GM21619 (cell line): ENCODE results near the gene EHD4.
A peak's percentile ranks its signal among the peaks of the same experiment; 100 is the strongest.

ENCODE experiments used
- ATAC-seq: cut with Tn5 transposase; IDR thresholded peaks from one replicate; pipeline ENCODE4 v1.9.1; 2021; ENCODE audit not compliant: unreplicated experiment

EHD4 gene

DNA sequence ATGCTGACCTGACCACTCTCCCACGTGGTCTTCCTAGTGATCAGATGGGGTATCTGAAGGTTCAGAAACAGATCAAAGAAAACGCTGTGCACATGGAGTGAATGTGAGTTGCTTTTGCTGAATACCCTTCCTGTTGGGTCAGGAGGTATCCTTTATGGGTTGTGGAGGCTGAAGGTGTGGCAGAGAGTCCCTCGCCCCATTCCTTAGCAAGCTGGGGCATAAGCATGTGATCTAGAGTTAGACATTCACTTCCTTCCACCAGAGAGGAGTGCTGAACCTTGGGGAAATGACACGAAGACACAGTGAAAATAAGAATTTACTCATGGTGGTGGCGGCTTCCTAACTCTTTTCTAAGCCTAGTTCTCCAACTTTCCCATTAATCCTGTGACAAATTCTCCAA, 50.7 kb downstream of the EHD4 start:
- no peak for ATAC-seq

DNA sequence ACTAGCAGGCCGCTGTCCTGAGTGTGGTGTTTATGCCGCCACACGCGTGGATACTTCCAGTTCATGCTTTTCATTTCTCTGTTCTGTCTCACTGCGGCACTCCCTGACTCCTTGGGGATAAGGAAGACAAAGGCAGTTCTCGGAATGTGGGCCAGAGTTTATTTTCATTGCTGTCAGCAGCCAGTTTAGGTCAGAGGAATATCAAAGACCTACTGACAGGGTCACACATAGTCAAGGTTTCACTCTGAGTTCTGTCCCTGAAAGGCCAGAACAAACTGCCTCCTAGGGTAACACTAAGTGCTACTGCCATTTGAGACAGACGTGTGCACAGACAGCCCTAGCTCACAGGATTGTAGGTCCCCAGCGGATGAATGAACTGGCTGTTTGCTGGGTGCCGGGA, 51.2 kb downstream of the EHD4 start:
- no peak for ATAC-seq

DNA sequence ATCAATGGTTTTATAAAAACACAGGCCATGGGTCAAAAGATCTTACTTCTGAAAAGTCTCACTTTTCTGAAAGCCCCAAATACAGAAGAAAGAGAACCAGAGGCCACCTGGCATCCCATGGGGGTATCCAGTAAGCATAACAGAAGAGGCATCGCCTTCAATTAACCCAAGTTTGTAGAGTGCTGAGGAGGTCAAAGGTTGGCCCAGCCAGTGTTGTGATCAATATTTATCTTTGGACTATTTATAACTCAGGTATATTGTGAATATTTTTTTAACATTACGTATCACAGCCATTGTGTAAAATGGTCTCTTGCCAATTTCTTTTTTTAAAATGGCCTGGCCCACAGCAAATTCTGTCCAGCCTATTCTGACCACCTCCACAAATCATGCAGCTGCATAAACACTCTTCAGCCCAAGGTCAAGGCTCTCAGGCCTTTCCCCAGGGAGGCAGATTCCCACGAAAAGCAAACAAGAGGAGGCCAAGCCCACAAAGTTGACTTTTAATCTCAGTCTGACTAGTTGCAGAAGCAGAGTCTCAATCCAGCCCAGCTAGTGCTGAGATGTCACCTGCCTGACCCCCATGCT, 52.3 kb downstream of the EHD4 start:
- ATAC-seq, result no peak

DNA sequence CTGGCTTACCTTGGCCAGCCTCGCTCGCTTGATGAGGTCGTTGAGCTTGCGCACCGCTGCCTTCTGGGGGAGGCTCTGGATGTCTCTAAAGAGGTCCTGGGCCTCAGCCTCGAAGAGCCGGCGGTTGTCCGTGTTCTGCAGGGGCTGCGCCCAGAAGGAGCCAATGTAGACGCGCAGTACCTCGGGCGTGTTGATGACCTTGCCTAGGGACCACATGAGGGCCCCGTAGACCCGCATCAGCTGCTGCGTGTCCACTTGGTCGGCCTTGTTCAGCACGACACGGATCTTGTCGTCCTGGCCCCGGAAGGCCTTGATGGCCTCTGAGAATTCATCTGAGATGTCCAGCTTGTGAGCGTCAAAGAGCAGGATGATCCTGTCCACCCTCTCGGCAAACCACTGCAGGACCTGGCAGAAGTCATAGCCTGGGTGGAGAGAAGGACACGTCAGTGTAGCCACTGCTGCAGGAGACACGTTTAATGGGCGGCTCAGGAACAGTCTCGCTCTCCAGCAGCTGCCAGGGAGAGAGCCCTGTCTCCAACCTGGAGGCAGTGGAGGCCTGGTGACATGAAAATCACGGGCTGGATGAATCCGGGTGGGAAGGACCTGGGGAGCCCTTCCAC, 53.0 kb downstream of the EHD4 start:
- ATAC-seq, result no peak

DNA sequence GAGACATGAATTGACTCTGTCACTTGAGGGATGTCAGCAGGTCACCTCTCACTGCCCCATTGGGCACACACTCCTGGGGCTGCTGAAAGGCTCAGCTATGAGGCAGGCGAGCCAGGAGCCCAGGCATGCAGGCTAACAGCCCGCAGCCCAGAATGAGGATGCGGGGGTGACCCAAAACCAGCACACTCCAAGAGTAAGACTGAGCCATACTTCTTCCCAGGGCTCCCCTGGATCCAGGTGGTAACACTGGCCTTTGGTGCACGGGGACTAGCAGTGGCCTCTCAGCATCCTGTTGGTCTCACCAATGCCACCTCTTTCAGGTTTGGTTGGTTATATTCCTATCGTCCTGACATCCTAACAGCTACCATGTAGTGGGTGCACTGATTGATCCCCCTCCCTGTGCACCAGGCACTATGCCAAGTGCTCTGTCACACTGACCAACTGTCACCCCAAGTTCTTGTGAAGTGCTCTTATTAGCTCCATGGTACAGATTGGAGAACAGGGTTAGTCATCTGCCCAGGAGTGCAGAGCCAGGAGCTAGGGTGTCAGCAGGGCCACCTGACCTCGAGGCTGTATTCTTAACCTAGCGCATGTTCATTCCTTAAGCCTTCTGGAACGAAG, 53.7 kb downstream of the EHD4 start:
- ATAC-seq, result no peak

DNA sequence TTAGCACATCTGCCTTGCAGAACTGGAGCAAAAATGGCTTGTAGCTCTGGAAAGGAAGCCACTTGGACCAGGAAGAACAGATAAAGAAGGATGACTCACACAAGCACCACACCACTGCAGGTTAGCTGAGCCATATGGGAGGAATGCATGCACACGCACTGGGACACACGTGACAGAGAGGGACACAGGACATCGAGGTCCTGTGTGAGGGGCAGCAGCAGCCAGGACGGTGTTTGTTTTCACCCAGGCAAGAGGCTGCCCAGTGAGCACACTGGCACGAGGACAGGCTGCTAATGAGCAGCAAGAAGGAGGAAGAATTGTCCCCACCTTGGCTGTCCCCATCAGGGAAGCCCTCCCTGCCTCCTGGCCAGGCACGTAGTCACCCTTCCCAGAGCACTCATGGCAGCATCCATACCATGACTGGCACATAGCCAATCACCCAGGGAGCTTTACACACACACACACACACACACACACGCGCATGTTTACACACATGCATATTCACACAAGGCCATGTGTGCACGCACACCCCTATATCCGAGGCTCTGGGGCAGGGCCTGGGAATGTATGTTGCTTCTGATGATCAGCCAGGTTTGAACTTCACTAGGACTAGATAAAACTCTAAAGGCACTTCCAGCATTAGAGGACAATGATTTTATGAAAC, 54.5 kb downstream of the EHD4 start:
- no peak for ATAC-seq

DNA sequence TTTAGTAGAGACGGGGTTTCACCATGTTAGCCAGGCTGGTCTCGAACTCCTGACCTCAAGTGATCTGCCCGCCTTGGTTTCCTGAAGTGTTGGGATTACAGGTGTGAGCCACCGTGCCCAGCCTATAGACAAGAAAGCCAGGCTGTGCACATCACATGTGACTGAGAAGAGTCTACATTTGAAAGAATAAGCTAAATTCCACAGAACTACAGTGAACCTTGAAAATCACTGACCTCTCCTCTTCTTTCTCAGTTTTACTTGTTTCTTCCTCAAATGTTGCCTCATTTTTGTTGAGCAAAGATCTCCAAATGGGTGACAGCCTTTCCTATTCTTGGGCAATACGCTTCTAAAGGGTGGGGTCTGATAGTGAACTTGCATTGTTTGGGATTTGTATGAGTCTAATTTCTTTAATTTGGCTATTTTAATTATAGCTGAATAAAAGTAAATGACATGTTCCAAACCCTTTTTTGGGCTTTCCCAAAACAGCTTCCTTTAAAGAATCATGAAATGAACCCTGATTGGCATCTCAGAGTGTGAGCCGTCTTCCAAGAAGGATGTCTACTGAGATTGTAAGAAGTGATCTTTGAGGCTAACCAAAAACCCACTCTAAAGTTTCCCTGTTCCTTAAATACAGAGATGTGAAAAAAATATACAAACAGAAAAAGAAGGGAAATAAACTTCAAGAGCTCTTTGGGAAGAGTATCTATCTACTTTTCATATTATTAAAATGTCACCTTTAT, 56.9 kb downstream of the EHD4 start:
- no peak for ATAC-seq

DNA sequence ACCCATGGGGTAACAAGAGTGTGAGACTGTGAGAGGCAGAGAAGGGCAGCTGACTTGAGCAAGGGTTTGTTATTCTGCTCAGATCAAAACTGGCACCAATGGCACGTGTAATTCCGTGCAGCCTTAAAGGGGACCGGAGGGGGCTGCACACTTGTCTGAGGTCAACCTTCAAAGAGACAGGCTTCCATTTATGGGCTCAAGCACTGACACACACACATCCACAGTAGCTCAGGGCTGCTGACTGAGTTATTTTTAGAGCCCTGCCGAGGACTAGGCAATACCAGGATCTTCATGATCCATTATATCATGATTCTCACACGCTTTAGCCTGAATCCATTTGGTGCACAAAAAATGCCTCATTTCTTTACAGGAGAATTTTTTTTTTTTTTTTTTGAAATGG, 57.9 kb downstream of the EHD4 start:
- no peak for ATAC-seq

DNA sequence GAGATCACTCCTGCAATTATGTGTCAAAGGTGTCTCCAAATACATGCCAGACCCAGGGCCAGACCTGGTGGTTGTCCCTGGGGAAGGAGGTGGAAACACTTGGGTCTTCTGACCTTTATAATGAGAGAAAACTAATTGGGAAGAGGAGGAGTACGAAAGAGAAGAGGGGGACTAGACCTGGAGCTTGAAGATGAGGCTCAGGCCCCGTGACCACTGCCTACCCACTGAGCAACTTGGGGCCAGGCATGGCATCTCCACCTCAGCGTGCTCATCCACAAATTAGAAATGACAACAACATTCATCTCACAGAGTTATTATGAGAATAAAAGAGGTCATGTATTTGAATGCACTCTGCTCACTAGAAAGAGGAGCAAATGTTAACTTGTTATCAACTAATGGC, 59.1 kb downstream of the EHD4 start:
- no peak for ATAC-seq

DNA sequence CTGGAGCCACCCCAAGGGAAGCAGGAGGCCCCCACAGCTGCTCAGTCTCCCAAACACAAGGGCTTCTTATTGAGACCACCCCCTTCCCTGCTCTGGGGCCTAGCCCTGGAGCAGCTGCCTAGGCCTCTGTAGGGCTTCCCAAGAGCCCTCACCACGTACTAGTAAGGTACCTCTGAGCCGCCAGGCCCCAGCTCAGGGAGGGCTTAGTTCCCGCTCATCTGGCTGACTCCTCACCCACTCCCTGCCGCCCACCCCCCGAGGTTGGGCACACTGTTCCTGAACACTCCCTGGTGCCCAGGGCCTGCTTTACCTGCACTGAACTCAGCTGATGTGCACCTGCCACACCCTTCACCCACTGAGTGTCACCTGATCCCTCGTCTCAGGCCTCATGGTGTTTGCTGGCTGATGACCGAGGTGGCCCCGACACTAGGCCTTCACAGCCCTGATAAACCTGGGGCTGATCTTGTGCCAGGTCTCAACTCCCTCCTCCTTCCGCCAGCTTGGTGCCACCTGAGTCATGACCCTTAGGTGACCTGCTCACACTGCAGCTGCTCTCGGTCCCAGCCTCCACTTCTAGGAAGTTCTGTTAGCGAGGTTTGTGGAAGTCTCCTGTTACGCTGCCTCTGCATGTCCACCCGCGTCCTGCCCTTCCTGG, 60.5 kb downstream of the EHD4 start:
- ATAC-seq, result no peak

DNA sequence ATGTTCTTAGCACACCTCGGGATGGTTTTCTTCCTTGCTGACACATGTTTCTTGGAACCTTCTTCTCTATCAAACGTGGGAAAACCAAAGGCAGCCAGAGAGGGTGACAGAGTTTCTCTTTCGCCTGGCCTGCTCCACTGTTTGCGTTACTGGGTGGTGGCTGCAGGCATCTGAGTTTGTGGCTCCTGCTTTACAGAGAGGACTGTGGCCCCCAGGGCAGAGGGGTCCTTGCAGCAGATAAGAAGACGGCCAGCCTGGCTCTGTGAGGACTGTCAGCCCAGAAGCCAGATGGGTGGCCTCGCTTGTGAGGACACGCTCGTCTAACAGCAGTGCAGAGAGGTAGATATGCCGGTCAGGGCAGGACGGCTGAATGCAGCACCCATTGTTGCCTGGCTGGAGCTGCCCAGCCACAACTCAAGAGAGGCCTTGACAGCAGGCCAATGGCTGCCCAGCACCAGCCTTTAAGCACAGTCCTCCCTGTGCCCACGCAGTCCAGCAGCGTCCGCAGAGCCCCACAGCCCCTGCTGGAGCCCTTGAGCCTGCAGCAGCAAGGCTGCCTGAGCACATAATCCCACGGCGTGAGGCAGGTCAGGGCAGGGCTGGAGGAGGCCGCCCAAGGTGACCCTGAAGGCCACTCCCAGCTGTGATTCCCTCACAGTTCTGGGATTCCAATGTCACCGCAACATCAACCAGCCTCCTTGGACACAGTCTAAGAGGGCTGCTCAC, 63.5 kb downstream of the EHD4 start:
- no peak for ATAC-seq

DNA sequence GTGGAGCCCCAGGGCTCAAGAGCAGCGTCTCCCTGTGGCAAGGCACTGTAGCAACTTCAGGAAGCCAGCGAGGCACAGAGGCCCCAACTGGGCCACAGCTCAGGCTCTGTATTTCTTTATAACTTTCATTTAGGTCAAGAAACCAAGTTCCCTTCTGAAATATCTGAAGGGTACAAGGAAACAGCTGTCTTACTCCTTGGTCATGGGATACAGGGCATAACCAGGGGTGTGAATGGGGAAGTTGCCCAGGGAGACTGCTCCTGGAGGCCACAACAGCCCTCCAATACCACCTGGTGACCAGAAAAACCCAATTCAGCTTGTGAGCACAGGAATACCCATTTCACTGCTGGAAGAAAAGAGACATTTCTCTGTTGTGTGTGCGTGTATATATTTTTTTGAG, 65.2 kb downstream of the EHD4 start:
- ATAC-seq, result no peak

DNA sequence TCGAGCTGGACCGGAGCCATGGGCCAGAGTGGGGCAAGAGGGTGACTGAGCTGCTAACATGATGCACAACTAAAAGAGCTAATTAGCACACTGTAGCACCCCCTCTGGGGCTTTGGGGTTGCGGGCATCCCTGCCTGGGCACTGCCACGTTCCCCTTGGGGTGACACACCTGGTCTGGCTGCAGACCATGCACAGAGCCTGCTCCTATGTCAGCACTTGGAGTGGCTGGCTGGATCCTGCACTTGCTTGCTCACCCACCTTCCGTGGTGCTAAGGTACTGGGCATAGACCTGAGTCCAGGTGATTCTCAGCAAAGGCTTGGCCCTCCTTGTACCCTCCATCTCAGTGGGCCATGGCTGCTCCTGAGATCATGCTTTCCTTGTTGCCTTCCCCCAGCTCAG, 65.7 kb downstream of the EHD4 start:
- no peak for ATAC-seq

DNA sequence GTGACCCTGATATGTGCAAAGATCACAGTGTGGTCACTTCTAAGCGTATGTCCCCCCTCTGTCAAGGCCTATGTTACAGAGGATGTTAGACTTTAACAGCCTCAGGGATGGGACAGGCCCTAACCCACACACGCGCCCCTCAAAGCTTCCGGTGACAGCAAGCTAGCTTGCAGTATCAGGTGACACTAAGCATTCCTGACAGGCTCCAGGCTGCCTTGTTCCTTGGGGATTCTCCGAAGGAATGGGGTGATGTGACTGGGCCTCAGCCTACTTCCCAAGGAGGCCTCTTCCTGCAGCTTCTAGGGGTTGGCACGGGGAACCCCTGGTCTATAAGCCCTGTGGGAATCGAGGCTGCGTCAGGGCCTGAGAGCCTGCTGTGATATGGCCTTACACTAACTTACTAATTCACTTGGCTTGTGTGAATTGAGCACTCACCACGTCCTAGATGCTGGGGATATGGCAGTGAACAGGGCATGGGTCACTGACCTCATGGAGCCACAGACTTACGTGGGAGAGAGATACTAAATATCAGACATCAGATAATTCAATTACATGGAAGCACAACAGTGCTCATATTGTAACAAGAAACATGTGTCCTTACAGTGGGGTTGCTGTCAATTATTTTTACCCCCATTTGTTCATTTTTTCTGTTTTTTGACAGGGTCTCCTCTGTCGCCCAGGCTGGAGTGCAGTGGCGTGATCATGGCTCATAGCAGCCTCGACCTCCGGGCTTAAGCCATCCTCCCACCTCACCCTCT, 67.1 kb downstream of the EHD4 start:
- ATAC-seq, result no peak

DNA sequence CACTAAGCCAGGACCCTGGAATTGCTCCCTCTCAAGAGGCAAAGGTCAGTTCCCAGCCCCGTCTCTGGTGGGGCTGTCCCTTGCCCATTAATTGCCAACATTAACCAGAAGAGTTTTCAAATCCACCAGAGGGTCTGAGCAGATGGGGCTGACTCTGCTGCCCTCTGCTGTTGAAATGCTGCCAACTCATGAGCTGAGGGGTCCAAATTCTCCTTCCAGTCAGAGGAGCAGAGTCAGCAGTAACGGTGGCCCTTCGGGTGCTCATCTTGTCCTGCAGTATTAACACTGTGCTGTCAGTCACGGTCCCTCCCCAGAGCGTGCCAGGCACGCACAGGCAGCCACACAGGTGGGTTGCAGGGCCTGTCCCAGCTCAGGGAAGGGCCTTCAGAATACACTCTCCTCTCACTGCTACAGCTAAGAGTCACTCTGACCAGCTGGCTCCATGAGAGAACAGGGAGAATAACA, 67.8 kb downstream of the EHD4 start:
- peak; percentile 63 for ATAC-seq

DNA sequence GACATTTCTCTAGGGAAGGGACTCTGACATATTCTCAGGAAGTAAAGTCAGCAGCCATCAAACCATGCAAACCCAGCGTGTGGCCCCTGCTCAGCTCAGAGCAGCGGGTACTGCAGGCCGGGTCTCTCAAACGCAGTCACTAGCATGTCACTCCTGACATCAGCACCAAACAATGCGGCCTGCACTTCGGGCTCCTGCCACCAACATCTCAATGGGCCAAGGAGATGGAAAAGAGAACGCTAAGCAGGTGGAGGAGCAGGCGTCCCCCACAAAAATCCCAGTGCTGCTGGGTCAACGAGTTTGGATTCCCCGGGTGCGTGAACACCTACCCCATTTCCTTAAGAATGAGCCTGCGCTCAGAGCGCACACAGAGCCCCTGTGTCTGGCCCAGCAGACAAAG, 68.6 kb downstream of the EHD4 start:
- no peak for ATAC-seq

DNA sequence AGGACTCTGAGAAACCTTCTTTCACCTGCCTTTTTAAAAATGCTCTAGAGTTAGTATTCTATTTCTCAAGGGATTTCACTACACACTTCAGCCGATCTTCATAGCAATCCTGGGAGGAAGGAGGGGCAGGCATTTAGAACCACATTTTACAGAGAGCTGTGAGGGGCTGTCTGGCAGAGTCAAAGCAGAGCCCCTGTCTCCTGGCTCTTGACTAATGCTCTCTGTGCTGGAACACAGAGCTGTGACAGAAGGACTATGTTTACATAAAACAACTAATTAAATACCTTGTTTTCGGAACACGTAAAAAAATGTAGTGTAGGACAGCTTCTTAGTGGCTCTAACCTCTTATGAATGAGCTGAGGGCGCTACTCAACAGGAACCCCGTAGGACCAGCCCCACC, 70.9 kb downstream of the EHD4 start:
- no peak for ATAC-seq

DNA sequence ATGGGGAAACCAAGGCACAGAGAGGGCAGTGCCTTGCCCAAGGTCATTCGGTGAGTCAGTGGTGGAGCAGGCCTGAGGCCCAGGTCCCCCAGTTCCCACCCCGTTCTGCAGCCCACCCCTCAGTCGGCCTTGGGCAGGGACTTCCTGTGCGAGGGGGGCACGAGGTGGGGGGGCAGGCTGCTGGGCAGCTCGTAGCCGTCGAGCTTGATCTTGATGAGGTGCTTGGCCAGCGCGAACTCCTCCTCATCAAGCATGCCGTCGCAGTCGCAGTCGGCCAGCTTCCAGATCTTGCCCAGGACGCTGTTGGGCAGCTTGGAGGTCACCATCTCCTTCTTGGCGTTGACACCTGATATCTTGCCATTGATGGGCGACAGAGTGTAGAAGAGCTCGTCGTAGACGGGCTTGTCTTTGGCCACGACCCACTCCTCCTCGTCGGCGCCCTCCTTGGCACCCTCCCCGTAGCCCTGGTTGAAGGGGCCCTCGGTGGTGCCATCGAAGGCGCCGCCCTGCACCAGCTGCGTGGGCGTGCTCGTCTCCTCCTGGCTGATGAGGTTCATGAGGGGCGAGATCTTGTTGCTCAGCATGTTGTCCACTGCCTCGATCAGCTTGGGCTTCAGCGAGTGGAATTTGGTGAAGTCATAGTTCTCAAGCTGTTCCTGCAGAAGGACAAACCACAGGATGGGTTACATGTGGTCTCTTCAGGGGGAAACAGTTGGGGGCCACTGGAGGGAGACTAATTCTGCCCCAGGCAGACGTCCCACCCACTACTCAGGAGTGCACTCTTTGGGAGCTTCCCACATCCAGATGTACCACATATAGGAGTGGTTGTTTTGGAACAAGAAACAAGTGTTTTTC, 71.6 kb downstream of the EHD4 start:
- ATAC-seq, result no peak
